ENCODE data around the gene APLP1.

The APLP1 gene

DNA sequence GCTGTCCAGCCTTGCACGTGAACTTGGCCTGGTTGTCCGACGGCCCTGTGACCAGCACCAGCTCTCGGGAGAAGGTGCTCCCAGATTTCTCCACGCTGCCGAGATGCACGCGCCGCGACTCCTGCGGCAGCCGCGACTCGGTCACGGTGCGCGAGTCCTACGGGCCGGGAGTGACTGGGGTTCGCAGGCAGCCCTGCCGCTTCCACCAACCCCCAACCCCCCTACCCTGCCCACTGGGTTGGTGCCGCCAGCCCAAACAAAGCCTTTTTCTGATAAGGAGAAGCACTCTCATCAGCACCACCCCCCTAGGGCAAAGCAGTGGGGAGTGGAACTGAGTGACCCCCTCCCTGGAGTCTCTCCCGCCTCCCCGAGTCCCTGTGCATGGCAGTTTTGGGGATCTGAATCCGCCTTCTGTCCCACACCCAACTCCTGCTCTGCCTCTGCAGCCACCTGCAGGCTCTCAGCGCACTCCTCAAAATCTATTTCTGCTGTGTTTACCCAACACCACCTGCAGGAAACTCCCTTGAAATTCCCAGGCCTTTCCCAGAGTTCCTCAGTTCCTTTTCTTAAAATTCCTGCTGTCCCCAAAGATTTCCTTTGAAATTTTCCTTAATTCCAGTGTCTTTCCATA lies 22.2 kb upstream of the APLP1 start:
- no peak for DNase-seq
- no peaks in the 10 kb centered on the region for H3K9me3 Mint-ChIP-seq
- peak overlapping the region; percentile 26 for H3K27ac Mint-ChIP-seq
- H3K36me3 Mint-ChIP-seq, result peaks cover 3% of the 10 kb centered on the region
- CTCF ChIA-PET, result no interaction called here
- H3K4me1 Mint-ChIP-seq, result peaks cover 15% of the 10 kb centered on the region
- H3K27me3 Mint-ChIP-seq, result peaks cover 91% of the 10 kb centered on the region
- H3K4me3 Mint-ChIP-seq, result peak overlapping the region; percentile 4

DNA sequence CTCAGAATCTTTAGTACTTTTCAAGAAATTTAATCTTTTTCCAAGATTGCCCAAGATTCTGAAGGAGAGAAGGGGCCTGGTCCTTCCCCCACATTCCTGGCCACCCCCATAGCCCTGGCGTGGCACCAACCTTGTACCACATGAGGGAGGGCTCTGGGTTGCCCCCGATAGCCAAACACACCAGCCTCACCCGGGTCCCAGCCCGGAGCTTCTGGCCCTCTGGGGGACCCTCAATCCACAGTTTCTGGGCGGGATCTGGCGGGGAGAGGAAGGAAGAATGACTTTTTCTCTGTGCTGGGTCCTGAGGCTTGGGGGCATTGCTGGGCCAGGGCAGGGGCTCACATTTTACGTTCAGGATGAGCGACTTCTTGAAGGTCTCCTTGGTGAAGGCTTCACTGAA lies 20.5 kb upstream of the APLP1 start:
- DNase-seq, result no peak
- CTCF ChIA-PET, result no interaction called here
- Mint-ChIP-seq H3K36me3 (peaks cover 3% of the 10 kb centered on the region), H3K4me1 (peaks cover 15% of the 10 kb centered on the region), H3K27ac (no peak overlapping the region), H3K27me3 (peaks cover 99% of the 10 kb centered on the region), H3K9me3 (no peaks in the 10 kb centered on the region), H3K4me3 (no peak overlapping the region)

DNA sequence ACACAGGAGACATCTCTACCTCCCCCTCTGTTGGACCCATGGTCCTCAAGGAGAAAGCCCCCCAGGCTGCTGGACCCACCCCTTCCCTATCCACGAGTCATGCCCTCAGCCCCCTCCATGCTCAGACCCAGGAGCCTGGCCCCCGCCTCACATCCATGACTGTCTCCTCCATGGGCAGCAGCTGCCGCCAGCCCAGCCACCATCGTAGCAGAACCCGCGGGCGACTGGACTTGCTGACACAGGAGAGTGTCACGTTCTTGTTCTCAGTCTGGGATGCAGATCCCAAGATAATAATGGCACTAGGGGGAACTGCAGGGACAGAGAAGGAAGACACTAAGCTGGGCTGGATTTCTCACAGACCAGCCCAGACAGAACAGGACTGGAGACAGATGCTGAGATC lies 19.9 kb upstream of the APLP1 start:
- no peak overlapping the region for H3K4me3 Mint-ChIP-seq
- H3K27me3 Mint-ChIP-seq, result peaks cover 99% of the 10 kb centered on the region
- no peak for DNase-seq
- H3K9me3 Mint-ChIP-seq, result no peaks in the 10 kb centered on the region
- peaks cover 3% of the 10 kb centered on the region for H3K36me3 Mint-ChIP-seq
- H3K4me1 Mint-ChIP-seq, result peaks cover 15% of the 10 kb centered on the region
- CTCF ChIA-PET, result no interaction called here
- H3K27ac Mint-ChIP-seq, result no peak overlapping the region

- peaks cover 97% of the 10 kb centered on the region for H3K27me3 Mint-ChIP-seq
- H3K4me1 Mint-ChIP-seq, result peaks cover 15% of the 10 kb centered on the region
- H3K36me3 Mint-ChIP-seq, result peaks cover 3% of the 10 kb centered on the region
- DNase-seq, result no peak
- no peak overlapping the region for H3K27ac Mint-ChIP-seq
- CTCF ChIA-PET, result no interaction called here
- H3K4me3 Mint-ChIP-seq, result no peak overlapping the region
- no peaks in the 10 kb centered on the region for H3K9me3 Mint-ChIP-seq
Measured at GRCh38 chr19:35848919-35849505, 19.4 kb upstream of the APLP1 start.

GRCh38 chr19:35851213-35852028 lies 17.0 kb upstream of the APLP1 start:
- Mint-ChIP-seq H3K9me3 (no peaks in the 10 kb centered on the region), H3K36me3 (no peaks in the 10 kb centered on the region), H3K4me3 (no peak overlapping the region), H3K27me3 (peaks cover 96% of the 10 kb centered on the region), H3K4me1 (peaks cover 3% of the 10 kb centered on the region), H3K27ac (no peak overlapping the region)
- no peak for DNase-seq
- CTCF ChIA-PET, result no interaction called here

DNA sequence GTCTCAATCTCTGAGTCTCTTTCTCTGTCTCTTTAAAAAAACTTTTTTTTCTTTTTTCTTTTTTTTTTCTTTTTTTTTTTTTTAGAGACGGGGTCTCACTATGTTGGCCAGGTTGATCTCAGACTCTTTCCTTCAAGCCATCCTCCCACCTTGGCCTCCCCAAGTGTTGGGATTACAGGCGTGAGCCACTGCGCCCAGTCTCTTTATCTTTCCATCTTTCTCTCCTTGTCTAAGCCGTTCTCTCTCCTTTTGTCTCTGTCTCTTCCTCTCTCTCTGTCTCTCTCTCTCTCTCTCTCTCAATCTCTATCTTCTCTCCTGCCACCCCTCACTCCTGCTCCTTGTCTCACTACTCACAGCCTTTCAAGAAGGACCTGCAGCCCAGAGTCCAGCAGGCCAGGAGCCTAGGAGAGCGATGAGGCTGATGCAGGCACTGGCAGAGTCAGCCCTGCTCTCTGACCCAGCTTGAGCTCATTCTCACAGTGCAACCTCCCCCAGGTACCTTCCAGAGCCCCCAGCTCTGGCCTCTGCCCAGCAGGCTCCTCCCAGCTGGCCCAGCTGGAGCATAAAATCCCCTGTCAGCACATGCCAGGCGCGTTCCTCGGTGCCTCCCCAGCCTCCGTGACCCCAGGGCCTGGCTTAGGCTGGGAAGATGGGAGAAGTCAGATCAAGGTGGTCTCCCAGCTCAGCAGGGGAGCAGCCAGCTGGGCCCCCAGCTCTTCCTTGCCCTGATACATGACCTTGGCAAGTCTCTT lies 16.2 kb upstream of the APLP1 start, which contains the start of gene NPHS1:
NPHS1 (minus strand) TSS at position 476 of the 752 bp plus-strand sequence. CDS start 667 bp downstream, outside the sequence.
- Mint-ChIP-seq H3K27ac (no peak within 1 kb of the TSS), H3K4me3 (no peak within 1 kb of the TSS)
- CTCF ChIA-PET, result no interaction called here

DNA sequence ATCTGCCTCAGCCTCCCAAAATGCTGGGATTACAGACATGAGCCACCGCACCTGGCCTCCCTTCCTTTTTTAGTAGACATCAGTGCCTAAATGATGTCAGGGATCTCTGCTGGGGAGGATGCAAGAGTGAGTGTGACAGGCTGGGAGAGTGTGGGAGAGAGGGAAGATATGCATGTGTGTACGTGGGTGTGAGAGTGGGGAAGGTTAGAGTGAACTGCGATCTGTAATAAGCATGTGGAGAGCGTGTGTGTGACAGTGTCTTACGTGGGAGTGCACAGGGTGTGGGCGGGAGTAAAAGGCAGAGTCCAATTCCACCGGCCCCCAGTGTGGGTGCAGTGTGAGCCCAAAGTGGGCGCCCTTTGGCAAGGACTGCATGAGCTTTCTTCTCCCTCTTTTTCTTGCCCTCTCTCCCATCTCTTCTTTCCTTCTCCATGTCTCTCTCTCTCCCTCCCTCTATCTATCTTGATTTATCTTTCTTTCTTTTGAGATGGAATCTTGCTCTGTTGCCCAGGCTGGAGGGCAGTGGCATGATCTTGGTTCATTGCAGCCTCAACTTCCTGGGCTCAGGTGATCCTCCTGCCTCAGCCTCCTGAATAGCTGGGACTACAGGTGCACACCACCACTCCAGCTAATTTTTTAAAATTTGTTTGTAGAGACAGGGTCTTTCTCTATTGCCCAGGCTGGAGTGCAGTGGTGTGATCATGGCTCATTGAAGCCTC lies 15.2 kb upstream of the APLP1 start:
- CTCF ChIA-PET, result interaction anchor here (0.6 kb wide), 1 partner anchor 45 kb away, joined by 4 read pairs; no protein-coding TSS in a partner anchor
- peaks cover 10% of the 10 kb centered on the region for H3K4me1 Mint-ChIP-seq
- no peak for DNase-seq
- no peaks in the 10 kb centered on the region for H3K9me3 Mint-ChIP-seq
- H3K4me3 Mint-ChIP-seq, result no peak overlapping the region
- no peak overlapping the region for H3K27ac Mint-ChIP-seq
- H3K36me3 Mint-ChIP-seq, result no peaks in the 10 kb centered on the region
- H3K27me3 Mint-ChIP-seq, result peaks cover 96% of the 10 kb centered on the region

More for the DNA sequence above, 16.2 kb upstream of the APLP1 start, which contains the start of gene NPHS1:
- H3K4me1 Mint-ChIP-seq, result peaks cover 7% of the 10 kb centered on the region
- peaks cover 96% of the 10 kb centered on the region for H3K27me3 Mint-ChIP-seq
- H3K36me3 Mint-ChIP-seq, result no peaks in the 10 kb centered on the region
- no peak for DNase-seq
- H3K9me3 Mint-ChIP-seq, result no peaks in the 10 kb centered on the region

DNA sequence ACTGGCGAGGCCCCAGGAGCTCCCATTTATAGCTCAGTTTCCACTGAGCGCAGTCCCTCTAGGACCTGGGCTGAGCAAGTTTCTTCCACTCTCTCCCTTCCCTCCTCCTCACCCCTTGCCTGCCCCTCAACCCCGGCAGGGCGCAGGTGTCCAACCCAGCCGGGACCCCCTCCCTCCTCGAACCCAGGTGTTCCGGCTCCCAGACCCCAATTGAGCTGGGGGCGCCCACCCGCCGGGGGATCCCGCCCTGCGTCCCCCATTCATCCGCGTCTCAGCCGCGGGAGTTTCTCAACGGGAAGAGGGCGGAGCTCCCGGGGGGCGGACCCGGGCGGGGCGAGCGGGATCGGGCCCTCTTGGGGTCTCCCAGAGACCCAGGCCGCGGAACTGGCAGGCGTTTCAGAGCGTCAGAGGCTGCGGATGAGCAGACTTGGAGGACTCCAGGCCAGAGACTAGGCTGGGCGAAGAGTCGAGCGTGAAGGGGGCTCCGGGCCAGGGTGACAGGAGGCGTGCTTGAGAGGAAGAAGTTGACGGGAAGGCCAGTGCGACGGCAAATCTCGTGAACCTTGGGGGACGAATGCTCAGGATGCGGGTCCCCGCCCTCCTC lies 11.7 kb upstream of the APLP1 start, which contains the start of gene KIRREL2:
KIRREL2 (plus strand) TSS at position 366 of the 604 bp plus-strand sequence; CDS start at position 575, 209 bp downstream.
- H3K27ac Mint-ChIP-seq, result no peak within 1 kb of the TSS
- peak within 1 kb of the TSS; percentile 69 for H3K4me3 Mint-ChIP-seq
- H3K36me3 Mint-ChIP-seq, result no peaks in the 10 kb centered on the region
- no peaks in the 10 kb centered on the region for H3K9me3 Mint-ChIP-seq
- DNase-seq, result peak; percentile 61
- peaks cover 97% of the 10 kb centered on the region for H3K27me3 Mint-ChIP-seq
- CTCF ChIA-PET, result interaction anchor here (1.3 kb wide), 1 partner anchor 83 kb away, joined by 3 read pairs; no protein-coding TSS in a partner anchor
- peaks cover 11% of the 10 kb centered on the region for H3K4me1 Mint-ChIP-seq

- no peaks in the 10 kb centered on the region for H3K36me3 Mint-ChIP-seq
- H3K4me3 Mint-ChIP-seq, result no peak overlapping the region
- CTCF ChIA-PET, result no interaction called here
- no peak overlapping the region for H3K27ac Mint-ChIP-seq
- DNase-seq, result no peak
- peaks cover 96% of the 10 kb centered on the region for H3K27me3 Mint-ChIP-seq
- peaks cover 11% of the 10 kb centered on the region for H3K4me1 Mint-ChIP-seq
- H3K9me3 Mint-ChIP-seq, result no peaks in the 10 kb centered on the region
Measured at GRCh38 chr19:35858311-35858710, 10.1 kb upstream of the APLP1 start.

DNA sequence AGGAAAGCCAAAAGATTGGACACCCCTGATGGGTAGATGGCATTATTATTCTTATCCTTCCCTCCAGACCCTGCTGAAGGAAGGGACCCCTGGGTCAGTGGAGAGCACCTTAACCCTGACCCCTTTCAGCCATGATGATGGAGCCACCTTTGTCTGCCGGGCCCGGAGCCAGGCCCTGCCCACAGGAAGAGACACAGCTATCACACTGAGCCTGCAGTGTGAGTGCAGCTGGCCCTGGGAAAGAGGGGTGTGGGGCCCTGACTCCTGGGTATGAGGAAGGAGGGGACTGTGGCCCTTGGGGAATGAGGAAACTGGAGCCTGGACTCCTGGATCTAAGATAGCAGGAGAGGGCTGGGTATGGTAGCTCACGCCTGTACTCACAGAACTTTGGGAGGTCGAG lies 9.0 kb upstream of the APLP1 start:
- Mint-ChIP-seq H3K9me3 (no peaks in the 10 kb centered on the region), H3K4me1 (peaks cover 11% of the 10 kb centered on the region), H3K36me3 (no peaks in the 10 kb centered on the region), H3K27ac (no peak overlapping the region), H3K27me3 (peaks cover 97% of the 10 kb centered on the region), H3K4me3 (no peak overlapping the region)
- CTCF ChIA-PET, result no interaction called here
- DNase-seq, result no peak

DNA sequence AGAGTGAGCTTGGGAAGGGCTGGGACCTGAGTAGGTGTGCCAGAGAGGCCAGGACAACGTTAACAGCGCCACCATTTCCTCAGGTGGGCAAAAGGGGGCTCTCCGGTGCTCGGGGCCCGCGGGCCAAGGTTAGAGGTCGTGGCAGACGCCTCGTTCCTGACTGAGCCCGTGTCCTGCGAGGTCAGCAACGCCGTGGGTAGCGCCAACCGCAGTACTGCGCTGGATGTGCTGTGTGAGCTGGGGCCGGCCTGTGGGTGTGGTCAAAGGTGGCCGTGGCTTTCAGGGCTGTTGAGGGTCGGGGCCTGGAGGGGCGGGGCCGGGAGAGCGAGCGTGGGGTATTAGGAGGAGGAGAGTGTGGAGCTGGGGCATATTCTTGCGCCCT lies 7.9 kb upstream of the APLP1 start:
- DNase-seq, result no peak
- peaks cover 11% of the 10 kb centered on the region for H3K4me1 Mint-ChIP-seq
- no peak overlapping the region for H3K27ac Mint-ChIP-seq
- CTCF ChIA-PET, result no interaction called here
- H3K4me3 Mint-ChIP-seq, result no peak overlapping the region
- no peaks in the 10 kb centered on the region for H3K36me3 Mint-ChIP-seq
- H3K9me3 Mint-ChIP-seq, result no peaks in the 10 kb centered on the region
- H3K27me3 Mint-ChIP-seq, result peaks cover 94% of the 10 kb centered on the region

DNA sequence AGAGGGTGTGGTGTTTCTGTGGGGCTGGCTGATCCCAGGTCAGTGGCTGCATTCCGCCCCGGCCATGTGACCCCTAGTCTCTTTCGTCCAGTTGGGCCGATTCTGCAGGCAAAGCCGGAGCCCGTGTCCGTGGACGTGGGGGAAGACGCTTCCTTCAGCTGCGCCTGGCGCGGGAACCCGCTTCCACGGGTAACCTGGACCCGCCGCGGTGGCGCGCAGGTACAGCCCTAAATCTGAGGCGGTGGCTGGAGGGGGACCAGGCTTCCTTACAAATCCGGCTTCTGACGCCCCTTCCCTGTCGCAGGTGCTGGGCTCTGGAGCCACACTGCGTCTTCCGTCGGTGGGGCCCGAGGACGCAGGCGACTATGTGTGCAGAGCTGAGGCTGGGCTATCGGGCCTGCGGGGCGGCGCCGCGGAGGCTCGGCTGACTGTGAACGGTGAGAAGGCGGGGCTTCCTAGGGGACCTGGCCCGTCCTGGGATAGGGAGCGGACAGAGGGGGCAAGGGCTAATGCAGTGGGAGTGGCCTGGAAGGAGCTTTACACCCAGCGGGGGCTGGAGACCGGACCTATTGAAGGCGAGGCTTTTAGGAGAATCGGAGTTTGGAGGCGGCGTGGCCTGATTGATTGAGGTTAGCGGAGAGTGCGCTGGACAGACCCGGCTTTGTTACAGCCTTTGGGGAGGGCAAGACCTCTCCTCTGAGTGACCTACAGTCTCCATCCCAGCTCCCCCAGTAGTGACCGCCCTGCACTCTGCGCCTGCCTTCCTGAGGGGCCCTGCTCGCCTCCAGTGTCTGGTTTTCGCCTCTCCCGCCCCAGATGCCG lies 7.3 kb upstream of the APLP1 start:
- Mint-ChIP-seq H3K27ac (no peak overlapping the region), H3K4me3 (no peak overlapping the region), H3K36me3 (no peaks in the 10 kb centered on the region), H3K27me3 (peaks cover 94% of the 10 kb centered on the region), H3K9me3 (no peaks in the 10 kb centered on the region), H3K4me1 (peaks cover 9% of the 10 kb centered on the region)
- CTCF ChIA-PET, result no interaction called here
- DNase-seq, result no peak
